CD4-positive, alpha-beta T cell treated with Interleukin-15 for 1 hour (primary cell): ENCODE data around the gene HNRNPAB.

Experiments used
- DNase-seq: peaks from one replicate; pipeline ENCODE4 v3.0.0-alpha.2; 2020

HNRNPAB gene

GRCh38 chr5:178204182-178204934 is at the start of gene HNRNPAB:
Gene HNRNPAB (plus strand): TSS chr5:178204533. CDS start chr5:178204838, 305 bp downstream.
- peak; percentile 95 for DNase-seq

GRCh38 chr5:178155065-178155464 is 49.3 kb upstream of the HNRNPAB start:
- DNase-seq, result no peak

- DNase-seq, result no peak
These were observed 44.2 kb upstream of the HNRNPAB start for GRCh38 chr5:178160176-178160575.

- DNase-seq, result no peak
These were observed 41.9 kb upstream of the HNRNPAB start for GRCh38 chr5:178162481-178162880.

- peak; percentile 87 for DNase-seq
These were observed 40.3 kb upstream of the HNRNPAB start for GRCh38 chr5:178163772-178164735.

- DNase-seq, result no peak
These were observed 38.8 kb upstream of the HNRNPAB start for GRCh38 chr5:178165581-178165980.

- DNase-seq, result no peak
These were observed 33.9 kb upstream of the HNRNPAB start for GRCh38 chr5:178170455-178170854.

GRCh38 chr5:178174456-178174855 is 29.9 kb upstream of the HNRNPAB start:
- DNase-seq, result no peak

- DNase-seq, result no peak
These were observed 27.5 kb upstream of the HNRNPAB start for GRCh38 chr5:178176791-178177190.

- DNase-seq, result no peak
These were observed 26.8 kb upstream of the HNRNPAB start for GRCh38 chr5:178177569-178177968.

GRCh38 chr5:178180141-178180863 is 24.0 kb upstream of the HNRNPAB start:
- no peak for DNase-seq

GRCh38 chr5:178182158-178182876 is 22.0 kb upstream of the HNRNPAB start:
- DNase-seq, result no peak

GRCh38 chr5:178186427-178186826 is 17.9 kb upstream of the HNRNPAB start:
- no peak for DNase-seq

- DNase-seq, result no peak
These were observed 17.3 kb upstream of the HNRNPAB start, which contains the start of gene GMCL2 for GRCh38 chr5:178187014-178187413. Gene GMCL2 (minus strand): TSS chr5:178187371. CDS start chr5:178187299, 72 bp downstream.

- DNase-seq, result no peak
These were observed 14.9 kb upstream of the HNRNPAB start for GRCh38 chr5:178189433-178189832.

- no peak for DNase-seq
These were observed 12.7 kb upstream of the HNRNPAB start for GRCh38 chr5:178191661-178192060.

- DNase-seq, result no peak
These were observed 12.1 kb upstream of the HNRNPAB start for GRCh38 chr5:178192244-178192643.

- no peak for DNase-seq
These were observed 11.5 kb upstream of the HNRNPAB start for GRCh38 chr5:178192787-178193186.

- DNase-seq, result no peak
These were observed 11.0 kb upstream of the HNRNPAB start for GRCh38 chr5:178193251-178193809.

- no peak for DNase-seq
These were observed 10.3 kb upstream of the HNRNPAB start for GRCh38 chr5:178194026-178194425.

- no peak for DNase-seq
These were observed 8.0 kb upstream of the HNRNPAB start for GRCh38 chr5:178196281-178196812.

GRCh38 chr5:178196986-178197385 is 7.3 kb upstream of the HNRNPAB start:
- DNase-seq, result no peak
